ENCODE results near the gene DCLK1. TPM values are rescaled to one million over a fixed set of nuclear protein-coding genes. Genes with fewer than 3 reads are reported as not detected.
A peak's percentile ranks its signal among the peaks of the same experiment; 100 is the strongest.

DCLK1 gene
- total RNA-seq, 4 donors from 2014 or later: 4.4 to 102 (median 13.3) TPM

- H3K27me3 ChIP-seq: no peaks in the 10 kb centered on the region
Measured at GRCh38 chr13:35859981-35860380, 271.2 kb downstream of the DCLK1 start.

GRCh38 chr13:35858665-35859064 is 272.5 kb downstream of the DCLK1 start:
- H3K27me3 ChIP-seq: no peaks in the 10 kb centered on the region
- no peaks in the 10 kb centered on the region for H3K9me3 ChIP-seq
- peaks cover 16 to 21% of the 10 kb centered on the region in 2 donors for H3K4me1 ChIP-seq
- no peaks in the 10 kb centered on the region for H3K36me3 ChIP-seq
- H3K27ac ChIP-seq: peak overlapping the region; percentile 82 to 89
- peak in 1 of 2 donors; percentile 50 for DNase-seq
- no peak overlapping the region for H3K4me3 ChIP-seq
- TF ChIP-seq POLR2A (IDR thresholded peaks at IDR 0.05): no peak
- intact Hi-C loops (cut with DNase I; ENCODE audit: low total_unique reads): no loop called here

More at GRCh38 chr13:35859981-35860380, 271.2 kb downstream of the DCLK1 start:
- Histone ChIP-seq H3K9me3 (no peaks in the 10 kb centered on the region), H3K4me1 (peaks cover 16 to 21% of the 10 kb centered on the region in 2 donors), H3K36me3 (no peaks in the 10 kb centered on the region), H3K27ac (peak overlapping the region; percentile 82 to 89), H3K4me3 (no peak overlapping the region)
- no peak for TF ChIP-seq CTCF (IDR thresholded peaks at IDR 0.05)
- no peak for TF ChIP-seq POLR2A (IDR thresholded peaks at IDR 0.05)
- no peak for DNase-seq
- intact Hi-C loops (cut with DNase I; ENCODE audit: low total_unique reads): no loop called here

GRCh38 chr13:35857769-35858168 is 273.4 kb downstream of the DCLK1 start:
- H3K4me3 ChIP-seq: no peak overlapping the region
- intact Hi-C loops (cut with DNase I; ENCODE audit: low total_unique reads): no loop called here
- H3K36me3 ChIP-seq: no peaks in the 10 kb centered on the region
- no peaks in the 10 kb centered on the region for H3K9me3 ChIP-seq
- peaks cover 16 to 21% of the 10 kb centered on the region in 2 donors for H3K4me1 ChIP-seq
- TF ChIP-seq CTCF (IDR thresholded peaks at IDR 0.05) (no peak), POLR2A (IDR thresholded peaks at IDR 0.05) (no peak)
- no peaks in the 10 kb centered on the region for H3K27me3 ChIP-seq
- no peak for DNase-seq
- H3K27ac ChIP-seq: peak overlapping the region; percentile 74 to 89

GRCh38 chr13:35856721-35857364 is 274.3 kb downstream of the DCLK1 start:
- TF ChIP-seq CTCF (IDR thresholded peaks at IDR 0.05) (no peak), POLR2A (IDR thresholded peaks at IDR 0.05) (no peak)
- Histone ChIP-seq H3K4me1 (peaks cover 16 to 21% of the 10 kb centered on the region in 2 donors), H3K4me3 (no peak overlapping the region), H3K27me3 (no peaks in the 10 kb centered on the region), H3K9me3 (no peaks in the 10 kb centered on the region), H3K27ac (peak overlapping the region; percentile 74 to 89), H3K36me3 (no peaks in the 10 kb centered on the region)
- DNase-seq: no peak
- intact Hi-C loops (cut with DNase I; ENCODE audit: low total_unique reads): no loop called here

GRCh38 chr13:35856084-35856483 is 275.1 kb downstream of the DCLK1 start:
- no peak for DNase-seq
- H3K36me3 ChIP-seq: no peaks in the 10 kb centered on the region
- no peak for TF ChIP-seq CTCF (IDR thresholded peaks at IDR 0.05)
- TF ChIP-seq POLR2A (IDR thresholded peaks at IDR 0.05): no peak
- H3K4me3 ChIP-seq: no peak overlapping the region
- H3K9me3 ChIP-seq: no peaks in the 10 kb centered on the region
- H3K4me1 ChIP-seq: peaks cover 16 to 21% of the 10 kb centered on the region in 2 donors
- H3K27me3 ChIP-seq: no peaks in the 10 kb centered on the region
- intact Hi-C loops (cut with DNase I; ENCODE audit: low total_unique reads): no loop called here
- no peak overlapping the region for H3K27ac ChIP-seq

Data from uterus (tissue), 4 donors.